Measurements from ENCODE around the gene ZNF446. TPM values are rescaled to one million over a fixed set of nuclear protein-coding genes. Genes with fewer than 3 reads are reported as not detected.
"Not testable (repeated sequence)": the region's sequence is repeated elsewhere in the genome, so short reads cannot be mapped to it uniquely, and the experiment has no call there.

ZNF446 gene
- total and polyA plus RNA-seq, 10 donors = 7.1 to 18.8 (median 11.7) TPM

DNA sequence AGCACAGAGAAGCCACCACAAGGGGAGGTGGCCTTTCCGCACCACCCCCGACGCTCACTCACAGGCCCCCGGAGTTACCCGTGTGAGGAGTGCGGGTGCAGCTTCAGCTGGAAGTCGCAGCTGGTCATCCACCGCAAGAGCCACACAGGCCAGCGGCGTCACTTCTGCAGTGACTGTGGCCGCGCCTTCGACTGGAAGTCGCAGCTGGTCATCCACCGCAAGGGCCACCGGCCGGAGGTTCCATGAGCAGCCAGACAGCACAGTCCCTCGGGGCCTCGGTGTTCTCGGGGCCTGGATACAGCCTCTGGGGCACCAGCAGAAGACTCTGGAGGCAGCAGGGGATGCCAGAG is 4.3 kb downstream of the ZNF446 start:
- Histone ChIP-seq H3K4me1 (peaks cover 7 to 17% (median 13%) of the 10 kb centered on the region in 6 donors), H3K4me3 (no peak overlapping the region), H3K27me3 (replicated peaks in 1 of 7) (no peaks in the 10 kb centered on the region), H3K36me3 (peaks cover 0 to 38% (median 5%) of the 10 kb centered on the region in 6 donors), H3K27ac (no peak overlapping the region), H3K9me3 (no peaks in the 10 kb centered on the region)
- no peak for DNase-seq
- TF ChIP-seq POLR2AphosphoS5 (IDR thresholded peaks at IDR 0.05) = no peak
- no peak for TF ChIP-seq POLR2A (IDR thresholded peaks at IDR 0.05)
- TF ChIP-seq, protein P1, sequence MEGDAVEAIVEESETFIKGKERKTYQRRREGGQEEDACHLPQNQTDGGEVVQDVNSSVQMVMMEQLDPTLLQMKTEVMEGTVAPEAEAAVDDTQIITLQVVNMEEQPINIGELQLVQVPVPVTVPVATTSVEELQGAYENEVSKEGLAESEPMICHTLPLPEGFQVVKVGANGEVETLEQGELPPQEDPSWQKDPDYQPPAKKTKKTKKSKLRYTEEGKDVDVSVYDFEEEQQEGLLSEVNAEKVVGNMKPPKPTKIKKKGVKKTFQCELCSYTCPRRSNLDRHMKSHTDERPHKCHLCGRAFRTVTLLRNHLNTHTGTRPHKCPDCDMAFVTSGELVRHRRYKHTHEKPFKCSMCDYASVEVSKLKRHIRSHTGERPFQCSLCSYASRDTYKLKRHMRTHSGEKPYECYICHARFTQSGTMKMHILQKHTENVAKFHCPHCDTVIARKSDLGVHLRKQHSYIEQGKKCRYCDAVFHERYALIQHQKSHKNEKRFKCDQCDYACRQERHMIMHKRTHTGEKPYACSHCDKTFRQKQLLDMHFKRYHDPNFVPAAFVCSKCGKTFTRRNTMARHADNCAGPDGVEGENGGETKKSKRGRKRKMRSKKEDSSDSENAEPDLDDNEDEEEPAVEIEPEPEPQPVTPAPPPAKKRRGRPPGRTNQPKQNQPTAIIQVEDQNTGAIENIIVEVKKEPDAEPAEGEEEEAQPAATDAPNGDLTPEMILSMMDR (IDR thresholded peaks at IDR 0.05 in 8 of 11, conservative IDR thresholded peaks at IDR 0.05 in 3 of 11) = no peak
- WGBS, 5 donors = 90 to 98% (median 94%) methylated on average over 8 to 20 of the region's 20 CpGs
- intact Hi-C loops (cut with DNase I; ENCODE audit: low total_unique reads) = no loop called here

DNA sequence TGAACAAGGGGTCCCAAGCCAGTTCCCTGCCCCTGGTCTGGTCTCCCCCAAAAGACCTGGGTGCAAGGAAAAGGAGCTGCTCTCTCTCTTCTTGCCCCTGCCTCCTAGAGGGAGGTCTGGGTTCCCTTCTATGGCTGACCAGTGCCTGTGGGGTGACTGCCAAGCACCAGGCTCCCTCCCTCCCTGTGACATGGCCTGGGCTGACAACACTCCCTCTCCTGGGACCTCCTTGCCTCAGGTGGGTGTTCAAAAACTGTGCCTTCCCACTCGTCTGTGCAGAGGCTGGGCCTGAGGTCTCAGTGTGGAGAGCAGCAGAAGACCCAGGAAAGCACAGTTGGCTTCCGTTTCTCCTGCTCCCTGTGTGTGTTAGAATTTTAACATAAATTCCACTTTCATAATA is 4.7 kb downstream of the ZNF446 start:
- H3K27ac ChIP-seq = no peak overlapping the region
- no peak for DNase-seq
- H3K27me3 ChIP-seq (replicated peaks in 1 of 7) = no peaks in the 10 kb centered on the region
- no peak overlapping the region for H3K4me3 ChIP-seq
- no peaks in the 10 kb centered on the region for H3K9me3 ChIP-seq
- TF ChIP-seq POLR2AphosphoS5 (IDR thresholded peaks at IDR 0.05) (no peak), POLR2A (IDR thresholded peaks at IDR 0.05) (no peak)
- TF ChIP-seq, protein P1 (IDR thresholded peaks at IDR 0.05 in 8 of 11, conservative IDR thresholded peaks at IDR 0.05 in 3 of 11) = no peak
- peaks cover 0 to 38% (median 5%) of the 10 kb centered on the region in 6 donors for H3K36me3 ChIP-seq
- H3K4me1 ChIP-seq = peaks cover 7 to 16% (median 12%) of the 10 kb centered on the region in 6 donors
- WGBS, 5 donors = 61 to 88% (median 76%) methylated on average over 2 of the region's 2 CpGs
- intact Hi-C loops (cut with DNase I; ENCODE audit: low total_unique reads) = no loop called here

DNA sequence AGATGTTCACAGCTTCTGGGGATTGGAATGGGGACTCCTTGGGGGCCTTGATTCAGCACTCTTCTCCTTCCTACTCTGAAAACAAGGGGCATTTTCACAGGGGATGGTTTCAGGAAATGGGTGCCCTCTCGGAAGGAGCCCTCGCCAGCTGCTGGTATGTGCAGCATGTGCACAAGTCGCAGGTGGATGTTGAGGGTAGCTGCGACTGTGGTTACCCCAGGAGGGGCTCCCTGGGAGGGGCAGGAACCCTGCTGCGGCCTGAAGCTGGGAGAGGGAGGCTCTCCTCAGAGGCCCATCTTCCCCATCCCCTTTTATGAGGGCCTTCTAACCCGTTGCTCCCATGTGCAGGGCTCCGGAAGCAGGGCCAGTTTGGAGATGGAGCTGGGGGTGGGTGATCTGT is 6.2 kb downstream of the ZNF446 start:
- H3K27ac ChIP-seq = no peak overlapping the region
- H3K27me3 ChIP-seq (replicated peaks in 1 of 7) = no peaks in the 10 kb centered on the region
- intact Hi-C loops (cut with DNase I; ENCODE audit: low total_unique reads) = no loop called here
- TF ChIP-seq, protein P1 (IDR thresholded peaks at IDR 0.05 in 8 of 11, conservative IDR thresholded peaks at IDR 0.05 in 3 of 11) = no peak
- no peak for TF ChIP-seq POLR2A (IDR thresholded peaks at IDR 0.05)
- TF ChIP-seq POLR2AphosphoS5 (IDR thresholded peaks at IDR 0.05) = no peak
- 66 to 93% (median 78%) methylated on average over 7 of the region's 7 CpGs for WGBS, 5 donors
- H3K9me3 ChIP-seq = no peaks in the 10 kb centered on the region
- no peak overlapping the region for H3K4me3 ChIP-seq
- DNase-seq = no peak
- peaks cover 0 to 38% (median 5%) of the 10 kb centered on the region in 6 donors for H3K36me3 ChIP-seq
- peaks cover 0 to 4% (median 0%) of the 10 kb centered on the region in 6 donors for H3K4me1 ChIP-seq

- intact Hi-C loops (cut with DNase I; ENCODE audit: low total_unique reads) = no loop called here
- WGBS, 5 donors = 86 to 93% (median 89%) methylated on average over 2 of the region's 2 CpGs
- H3K27ac ChIP-seq = no peak overlapping the region
- TF ChIP-seq POLR2AphosphoS5 (IDR thresholded peaks at IDR 0.05) (no peak), POLR2A (IDR thresholded peaks at IDR 0.05) (no peak)
- TF ChIP-seq, protein P1 (IDR thresholded peaks at IDR 0.05 in 8 of 11, conservative IDR thresholded peaks at IDR 0.05 in 3 of 11) = no peak
- DNase-seq = no peak
- H3K4me3 ChIP-seq = no peak overlapping the region
- H3K9me3 ChIP-seq = no peaks in the 10 kb centered on the region
- H3K27me3 ChIP-seq (replicated peaks in 1 of 7) = no peaks in the 10 kb centered on the region
- H3K36me3 ChIP-seq = peaks cover 0 to 36% (median 5%) of the 10 kb centered on the region in 6 donors
- no peaks in the 10 kb centered on the region for H3K4me1 ChIP-seq
Observed at GRCh38 chr19:58483776-58484175, 7.6 kb downstream of the ZNF446 start.

DNA sequence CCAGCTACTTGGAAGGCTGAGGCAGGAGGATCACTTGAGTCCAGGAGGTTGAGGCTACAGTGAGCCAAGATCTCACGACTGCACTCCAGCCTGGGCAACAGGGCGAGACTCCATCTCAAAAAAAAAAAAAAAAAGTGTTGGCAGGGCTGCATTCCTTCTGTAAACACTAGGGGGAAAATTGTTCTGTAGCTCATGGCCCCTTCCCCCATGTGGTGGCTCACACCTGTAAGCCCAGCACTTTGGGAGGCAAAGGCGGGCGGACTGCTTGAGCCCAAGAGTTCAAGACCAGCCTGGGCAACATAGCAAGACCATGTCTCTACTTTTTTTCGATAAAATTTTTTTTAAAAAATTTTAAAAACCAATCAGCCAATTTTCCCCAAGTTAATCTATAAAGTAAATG is 8.2 kb downstream of the ZNF446 start:
- WGBS, 5 donors = 93 to 99% (median 96%) methylated on average over 5 of the region's 5 CpGs
- DNase-seq; intact Hi-C loops (cut with DNase I; ENCODE audit: low total_unique reads); H3K27me3 ChIP-seq (replicated peaks in 1 of 7); H3K27ac ChIP-seq; H3K4me3 ChIP-seq; H3K4me1 ChIP-seq; H3K9me3 ChIP-seq: not testable (repeated sequence)
- H3K36me3 ChIP-seq = peaks cover 0 to 30% (median 5%) of the 10 kb centered on the region in 6 donors
